ENCODE data around the gene DENND6A.

- TF ChIP-seq, protein P1, sequence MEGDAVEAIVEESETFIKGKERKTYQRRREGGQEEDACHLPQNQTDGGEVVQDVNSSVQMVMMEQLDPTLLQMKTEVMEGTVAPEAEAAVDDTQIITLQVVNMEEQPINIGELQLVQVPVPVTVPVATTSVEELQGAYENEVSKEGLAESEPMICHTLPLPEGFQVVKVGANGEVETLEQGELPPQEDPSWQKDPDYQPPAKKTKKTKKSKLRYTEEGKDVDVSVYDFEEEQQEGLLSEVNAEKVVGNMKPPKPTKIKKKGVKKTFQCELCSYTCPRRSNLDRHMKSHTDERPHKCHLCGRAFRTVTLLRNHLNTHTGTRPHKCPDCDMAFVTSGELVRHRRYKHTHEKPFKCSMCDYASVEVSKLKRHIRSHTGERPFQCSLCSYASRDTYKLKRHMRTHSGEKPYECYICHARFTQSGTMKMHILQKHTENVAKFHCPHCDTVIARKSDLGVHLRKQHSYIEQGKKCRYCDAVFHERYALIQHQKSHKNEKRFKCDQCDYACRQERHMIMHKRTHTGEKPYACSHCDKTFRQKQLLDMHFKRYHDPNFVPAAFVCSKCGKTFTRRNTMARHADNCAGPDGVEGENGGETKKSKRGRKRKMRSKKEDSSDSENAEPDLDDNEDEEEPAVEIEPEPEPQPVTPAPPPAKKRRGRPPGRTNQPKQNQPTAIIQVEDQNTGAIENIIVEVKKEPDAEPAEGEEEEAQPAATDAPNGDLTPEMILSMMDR (tag by site-specific recombination; IDR thresholded peaks at IDR 0.05) = no peak
- TF ChIP-seq SP2 (tag by site-specific recombination; IDR thresholded peaks at IDR 0.05) (no peak), PBX3 (CRISPR knock-in tag; IDR thresholded peaks at IDR 0.05) (no peak), ZNF660 (tag by site-specific recombination; IDR thresholded peaks at IDR 0.05) (no peak), ZNF561 (tag by site-specific recombination; IDR thresholded peaks at IDR 0.05; ENCODE audit: borderline replicate concordance) (no peak), YY1 (tag by site-specific recombination; IDR thresholded peaks at IDR 0.05) (no peak), ZNF629 (tag by site-specific recombination; IDR thresholded peaks at IDR 0.05) (no peak), GLIS2 (tag by site-specific recombination; IDR thresholded peaks at IDR 0.05) (no peak), BCL11B (tag by site-specific recombination; IDR thresholded peaks at IDR 0.05; ENCODE audit: low read depth) (no peak), ZSCAN23 (tag by site-specific recombination; IDR thresholded peaks at IDR 0.05) (no peak)
- TF ChIP-seq, protein P2, sequence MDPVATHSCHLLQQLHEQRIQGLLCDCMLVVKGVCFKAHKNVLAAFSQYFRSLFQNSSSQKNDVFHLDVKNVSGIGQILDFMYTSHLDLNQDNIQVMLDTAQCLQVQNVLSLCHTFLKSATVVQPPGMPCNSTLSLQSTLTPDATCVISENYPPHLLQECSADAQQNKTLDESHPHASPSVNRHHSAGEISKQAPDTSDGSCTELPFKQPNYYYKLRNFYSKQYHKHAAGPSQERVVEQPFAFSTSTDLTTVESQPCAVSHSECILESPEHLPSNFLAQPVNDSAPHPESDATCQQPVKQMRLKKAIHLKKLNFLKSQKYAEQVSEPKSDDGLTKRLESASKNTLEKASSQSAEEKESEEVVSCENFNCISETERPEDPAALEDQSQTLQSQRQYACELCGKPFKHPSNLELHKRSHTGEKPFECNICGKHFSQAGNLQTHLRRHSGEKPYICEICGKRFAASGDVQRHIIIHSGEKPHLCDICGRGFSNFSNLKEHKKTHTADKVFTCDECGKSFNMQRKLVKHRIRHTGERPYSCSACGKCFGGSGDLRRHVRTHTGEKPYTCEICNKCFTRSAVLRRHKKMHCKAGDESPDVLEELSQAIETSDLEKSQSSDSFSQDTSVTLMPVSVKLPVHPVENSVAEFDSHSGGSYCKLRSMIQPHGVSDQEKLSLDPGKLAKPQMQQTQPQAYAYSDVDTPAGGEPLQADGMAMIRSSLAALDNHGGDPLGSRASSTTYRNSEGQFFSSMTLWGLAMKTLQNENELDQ (tag by site-specific recombination; IDR thresholded peaks at IDR 0.05; ENCODE audit: low read depth) = no peak
- TF ChIP-seq, protein P3, sequence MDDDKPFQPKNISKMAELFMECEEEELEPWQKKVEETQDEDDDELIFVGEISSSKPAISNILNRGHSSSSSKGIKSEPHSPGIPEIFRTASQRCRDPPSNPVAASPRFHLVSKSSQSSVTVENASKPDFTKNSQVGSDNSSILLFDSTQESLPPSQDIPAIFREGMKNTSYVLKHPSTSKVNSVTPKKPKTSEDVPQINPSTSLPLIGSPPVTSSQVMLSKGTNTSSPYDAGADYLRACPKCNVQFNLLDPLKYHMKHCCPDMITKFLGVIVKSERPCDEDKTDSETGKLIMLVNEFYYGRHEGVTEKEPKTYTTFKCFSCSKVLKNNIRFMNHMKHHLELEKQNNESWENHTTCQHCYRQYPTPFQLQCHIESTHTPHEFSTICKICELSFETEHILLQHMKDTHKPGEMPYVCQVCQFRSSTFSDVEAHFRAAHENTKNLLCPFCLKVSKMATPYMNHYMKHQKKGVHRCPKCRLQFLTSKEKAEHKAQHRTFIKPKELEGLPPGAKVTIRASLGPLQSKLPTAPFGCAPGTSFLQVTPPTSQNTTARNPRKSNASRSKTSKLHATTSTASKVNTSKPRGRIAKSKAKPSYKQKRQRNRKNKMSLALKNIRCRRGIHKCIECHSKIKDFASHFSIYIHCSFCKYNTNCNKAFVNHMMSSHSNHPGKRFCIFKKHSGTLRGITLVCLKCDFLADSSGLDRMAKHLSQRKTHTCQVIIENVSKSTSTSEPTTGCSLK (tag by site-specific recombination; IDR thresholded peaks at IDR 0.05) = no peak
- TF ChIP-seq, protein P4, sequence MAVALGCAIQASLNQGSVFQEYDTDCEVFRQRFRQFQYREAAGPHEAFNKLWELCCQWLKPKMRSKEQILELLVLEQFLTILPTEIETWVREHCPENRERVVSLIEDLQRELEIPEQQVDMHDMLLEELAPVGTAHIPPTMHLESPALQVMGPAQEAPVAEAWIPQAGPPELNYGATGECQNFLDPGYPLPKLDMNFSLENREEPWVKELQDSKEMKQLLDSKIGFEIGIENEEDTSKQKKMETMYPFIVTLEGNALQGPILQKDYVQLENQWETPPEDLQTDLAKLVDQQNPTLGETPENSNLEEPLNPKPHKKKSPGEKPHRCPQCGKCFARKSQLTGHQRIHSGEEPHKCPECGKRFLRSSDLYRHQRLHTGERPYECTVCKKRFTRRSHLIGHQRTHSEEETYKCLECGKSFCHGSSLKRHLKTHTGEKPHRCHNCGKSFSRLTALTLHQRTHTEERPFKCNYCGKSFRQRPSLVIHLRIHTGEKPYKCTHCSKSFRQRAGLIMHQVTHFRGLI (tag by site-specific recombination; IDR thresholded peaks at IDR 0.05) = no peak
These were observed 46.2 kb downstream of the DENND6A start for GRCh38 chr3:57646723-57647122.
